HL-60 (cell line): ENCODE data around the gene ATP9B.

Experiments used
- DNase-seq, 2 experiments: peaks; one replicate each; pipeline ENCODE4 v3.0.0-alpha.2; 2010 to 2020; ENCODE audit warnings: low read depth in 1 of 2, low spot score in 1 of 2
- H3K27ac ChIP-seq: fragments of 250-450 bp; sonication (Bioruptor Pico); replicated peaks from 2 replicates; pipeline ENCODE4 v1.5.1; 2020; ENCODE audit warnings: mild to moderate bottlenecking, moderate library complexity
- H3K27me3 ChIP-seq: fragments of 250-450 bp; sonication (Bioruptor Pico); 2 replicates; pipeline ENCODE4 v1.5.1; 2021; ENCODE audit warnings: mild to moderate bottlenecking, moderate library complexity; ENCODE audit not compliant: insufficient read depth, poor library complexity, severe bottlenecking
- H3K4me3 ChIP-seq: replicated peaks from 2 replicates; pipeline ENCODE4 v1.5.1; 2011; ENCODE audit warnings: mild to moderate bottlenecking, control low read depth, low read length; ENCODE audit not compliant: insufficient read depth
- GABPA ChIP-seq: IDR thresholded peaks from 2 replicates; pipeline ENCODE4 v1.6.1; 2012; ENCODE audit warnings: low read depth
- POLR2AphosphoS5 ChIP-seq: IDR thresholded peaks from 2 replicates; pipeline ENCODE4 v1.6.1; 2012; ENCODE audit warnings: low read depth
- REST ChIP-seq: IDR thresholded peaks from 2 replicates; pipeline ENCODE4 v1.6.1; 2012; ENCODE audit warnings: low read depth; ENCODE audit not compliant: insufficient replicate concordance
- SPI1 ChIP-seq: IDR thresholded peaks from 2 replicates; pipeline ENCODE4 v1.6.1; 2012; ENCODE audit warnings: low read depth, mild to moderate bottlenecking, borderline replicate concordance
- TF ChIP-seq, protein P1 (sequence below): IDR thresholded peaks from one replicate; pipeline ENCODE4 v1.5.1; 2011; ENCODE audit warnings: low read length, control low read depth, inconsistent platforms; ENCODE audit not compliant: insufficient read depth

The ATP9B gene

GRCh38 chr18:79406708-79407107, 337.5 kb downstream of the ATP9B start:
- DNase-seq: no peak
- TF ChIP-seq POLR2AphosphoS5: no peak
- no peak for TF ChIP-seq SPI1
- TF ChIP-seq, protein P1, sequence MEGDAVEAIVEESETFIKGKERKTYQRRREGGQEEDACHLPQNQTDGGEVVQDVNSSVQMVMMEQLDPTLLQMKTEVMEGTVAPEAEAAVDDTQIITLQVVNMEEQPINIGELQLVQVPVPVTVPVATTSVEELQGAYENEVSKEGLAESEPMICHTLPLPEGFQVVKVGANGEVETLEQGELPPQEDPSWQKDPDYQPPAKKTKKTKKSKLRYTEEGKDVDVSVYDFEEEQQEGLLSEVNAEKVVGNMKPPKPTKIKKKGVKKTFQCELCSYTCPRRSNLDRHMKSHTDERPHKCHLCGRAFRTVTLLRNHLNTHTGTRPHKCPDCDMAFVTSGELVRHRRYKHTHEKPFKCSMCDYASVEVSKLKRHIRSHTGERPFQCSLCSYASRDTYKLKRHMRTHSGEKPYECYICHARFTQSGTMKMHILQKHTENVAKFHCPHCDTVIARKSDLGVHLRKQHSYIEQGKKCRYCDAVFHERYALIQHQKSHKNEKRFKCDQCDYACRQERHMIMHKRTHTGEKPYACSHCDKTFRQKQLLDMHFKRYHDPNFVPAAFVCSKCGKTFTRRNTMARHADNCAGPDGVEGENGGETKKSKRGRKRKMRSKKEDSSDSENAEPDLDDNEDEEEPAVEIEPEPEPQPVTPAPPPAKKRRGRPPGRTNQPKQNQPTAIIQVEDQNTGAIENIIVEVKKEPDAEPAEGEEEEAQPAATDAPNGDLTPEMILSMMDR: no peak
- no peak for TF ChIP-seq GABPA
- TF ChIP-seq REST: no peak
- H3K27me3 ChIP-seq: no peaks in the 10 kb centered on the region
- H3K27ac ChIP-seq: peak overlapping the region; percentile 71; the same call in 1 of the 2 replicates
- no peak overlapping the region for H3K4me3 ChIP-seq

DNA sequence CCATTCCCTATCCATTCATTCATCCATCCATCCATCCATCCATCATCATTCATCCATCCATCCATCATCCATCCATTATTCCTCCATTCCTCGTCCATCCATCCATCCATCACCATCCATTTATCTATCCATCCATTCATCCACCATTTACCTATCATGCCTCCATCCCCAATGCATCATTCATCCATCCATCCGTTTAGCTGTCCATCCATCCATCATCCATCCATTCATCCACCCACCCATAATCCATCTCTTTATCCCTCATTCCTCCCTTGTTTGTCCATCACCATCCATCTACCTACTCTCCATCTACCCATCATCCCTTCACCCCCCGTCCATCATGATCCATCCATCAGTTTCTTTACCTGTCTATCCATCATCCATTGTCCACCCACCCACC, 340.1 kb downstream of the ATP9B start:
- Histone ChIP-seq H3K27ac (no peak overlapping the region), H3K27me3 (no peaks in the 10 kb centered on the region), H3K4me3 (no peak overlapping the region)
- DNase-seq: no peak
- TF ChIP-seq SPI1: no peak
- no peak for TF ChIP-seq POLR2AphosphoS5
- TF ChIP-seq GABPA: no peak
- TF ChIP-seq, protein P1: no peak
- no peak for TF ChIP-seq REST

DNA sequence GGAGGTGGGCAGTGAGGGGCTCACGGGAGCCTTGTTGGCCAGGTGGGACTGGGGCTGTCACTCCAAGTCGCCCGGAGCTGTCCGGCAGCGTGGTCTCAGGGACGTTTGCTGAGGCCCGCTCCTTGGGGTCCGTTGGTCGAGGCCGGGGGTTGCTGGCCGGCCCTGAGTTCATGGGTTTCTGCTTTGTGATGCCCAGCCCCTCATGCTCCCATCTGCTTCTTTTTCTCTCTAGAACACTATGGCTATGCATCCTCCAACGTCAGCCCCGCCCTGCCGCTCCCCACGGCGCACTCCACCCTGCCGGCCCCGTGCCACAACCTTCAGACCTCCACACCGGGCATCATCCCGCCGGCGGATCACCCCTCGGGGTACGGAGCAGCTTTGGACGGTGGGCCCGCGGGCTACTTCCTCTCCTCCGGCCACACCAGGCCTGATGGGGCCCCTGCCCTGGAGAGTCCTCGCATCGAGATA, 341.0 kb downstream of the ATP9B start:
- H3K4me3 ChIP-seq: no peak overlapping the region
- no peaks in the 10 kb centered on the region for H3K27me3 ChIP-seq
- H3K27ac ChIP-seq: no peak overlapping the region
- TF ChIP-seq POLR2AphosphoS5 (no peak), SPI1 (no peak), REST (no peak)
- TF ChIP-seq, protein P1: no peak
- DNase-seq: no peak
